ENCODE results near the gene B4GALT6. TPM values are rescaled to one million over a fixed set of nuclear protein-coding genes. Genes with fewer than 3 reads are reported as not detected.

The B4GALT6 gene
- total RNA-seq, 1 donor from 2014 or later: 7.3 TPM

DNA sequence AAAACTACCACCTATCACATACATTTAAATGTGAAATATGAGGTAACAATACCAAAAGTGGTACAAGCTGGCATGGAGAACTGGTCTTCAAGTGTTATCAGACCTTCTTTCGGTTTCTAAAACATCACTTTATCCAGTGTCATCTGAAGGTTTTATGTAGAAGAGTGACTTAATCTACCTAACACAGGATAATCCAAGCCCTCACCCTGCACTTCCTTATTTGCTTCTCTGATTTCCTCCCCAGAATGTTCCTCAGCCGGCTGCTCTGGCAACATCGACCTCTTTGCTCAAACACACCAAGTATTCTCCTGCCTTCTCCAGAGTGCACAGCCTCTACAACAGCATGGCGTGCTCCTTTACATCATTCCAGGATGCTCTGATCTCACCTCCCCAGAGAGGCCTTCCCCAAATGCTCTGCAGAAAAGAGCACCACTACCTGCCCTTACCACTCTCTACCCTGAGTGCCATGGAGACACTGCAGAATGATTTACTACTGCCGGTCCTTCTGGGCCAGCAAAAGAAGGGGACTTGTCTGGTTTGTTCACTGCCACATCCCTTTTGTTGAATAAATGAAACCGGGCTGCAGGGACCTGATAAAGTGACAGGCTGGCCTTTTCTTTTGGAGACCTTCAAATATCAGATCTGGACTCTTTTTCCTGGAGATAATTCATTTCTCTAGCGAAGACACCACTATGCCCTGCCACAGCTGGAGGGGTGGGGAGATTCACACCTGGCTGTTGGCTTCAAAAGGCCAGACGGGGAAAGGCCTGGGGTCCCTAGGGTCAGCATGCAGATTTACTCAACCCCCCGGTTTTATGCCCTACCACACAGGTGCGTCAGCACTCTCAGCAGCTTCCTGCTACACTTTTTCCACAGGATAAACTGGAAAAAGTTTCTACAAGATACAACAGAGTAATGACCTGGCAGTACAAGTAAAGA lies 50.7 kb downstream of the B4GALT6 start:
- DNase-seq (ENCODE audit: low spot score): no peak

DNA sequence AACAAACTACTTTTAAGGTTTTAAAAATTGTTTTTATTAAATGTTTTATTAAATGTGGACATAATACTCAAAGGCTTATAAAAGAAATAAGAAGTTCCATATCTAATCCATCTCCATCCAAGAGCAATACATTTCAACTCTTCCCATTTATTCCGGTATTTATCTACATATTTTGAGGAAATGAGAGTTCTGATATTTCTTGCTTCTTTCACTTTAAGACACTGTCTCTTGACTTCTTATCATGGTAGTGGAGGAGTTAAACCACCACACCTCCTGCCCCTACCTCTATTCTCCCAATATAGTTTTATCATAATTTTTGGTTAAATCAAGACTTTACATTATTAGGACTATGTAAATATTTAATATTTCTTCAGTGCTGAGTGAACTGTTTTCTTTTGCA lies 52.0 kb downstream of the B4GALT6 start:
- DNase-seq (ENCODE audit: low spot score): no peak

DNA sequence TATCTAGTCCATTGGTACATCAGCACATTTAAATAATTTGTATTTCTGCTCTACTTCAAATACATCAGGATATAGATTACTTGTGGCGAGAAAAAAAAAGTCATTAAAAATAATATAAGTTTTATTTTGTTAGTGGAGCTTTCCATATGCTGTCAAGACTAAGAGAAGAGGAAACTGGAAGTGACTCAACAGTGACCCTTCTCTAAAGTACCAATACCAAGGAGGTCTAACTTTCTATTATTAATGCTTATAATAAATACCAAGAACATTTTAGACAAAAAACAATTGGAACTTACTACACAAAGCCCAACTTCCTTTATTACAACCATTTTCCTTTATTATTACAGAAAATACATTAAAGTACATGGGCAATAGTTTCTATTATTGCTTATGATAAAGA lies 52.9 kb downstream of the B4GALT6 start:
- DNase-seq (ENCODE audit: low spot score): no peak

DNA sequence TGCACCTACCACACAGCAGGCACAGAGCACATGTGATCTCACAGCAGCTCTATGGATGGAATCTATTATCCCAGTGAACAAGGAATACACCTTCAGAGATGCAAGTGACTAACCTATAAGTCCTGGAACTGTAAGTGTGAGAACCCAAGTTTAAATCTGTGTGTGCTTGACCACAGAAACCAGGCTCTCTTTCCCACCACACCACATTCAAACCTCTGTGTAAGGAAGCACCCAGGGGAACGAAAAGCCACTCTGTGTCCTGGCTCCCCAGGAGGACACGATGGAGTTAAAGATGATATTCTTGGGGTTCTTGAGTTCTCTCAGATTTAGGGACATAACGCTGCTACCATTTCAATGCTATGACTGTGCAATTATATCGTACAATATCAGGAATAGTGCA lies 53.8 kb downstream of the B4GALT6 start:
- DNase-seq (ENCODE audit: low spot score): no peak

DNA sequence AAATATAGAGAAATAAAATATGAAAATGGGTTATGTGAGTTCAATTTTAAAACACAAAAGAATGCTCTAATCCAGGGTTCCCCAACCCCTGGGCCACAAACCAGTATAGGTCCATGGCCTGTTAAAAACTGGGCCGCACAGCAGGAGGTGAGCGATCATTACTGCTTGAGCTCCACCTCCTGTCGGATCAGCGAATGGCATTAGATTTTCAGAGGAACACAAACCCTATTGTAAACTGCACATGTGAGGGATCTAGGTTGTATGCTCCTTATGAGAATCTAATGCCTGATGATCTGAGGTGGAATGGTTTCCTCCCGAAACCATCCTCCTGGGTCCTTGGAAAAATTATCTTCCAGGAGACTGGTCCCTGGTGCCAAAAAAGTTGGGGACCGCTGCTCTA lies 58.0 kb downstream of the B4GALT6 start:
- DNase-seq (ENCODE audit: low spot score): no peak

DNA sequence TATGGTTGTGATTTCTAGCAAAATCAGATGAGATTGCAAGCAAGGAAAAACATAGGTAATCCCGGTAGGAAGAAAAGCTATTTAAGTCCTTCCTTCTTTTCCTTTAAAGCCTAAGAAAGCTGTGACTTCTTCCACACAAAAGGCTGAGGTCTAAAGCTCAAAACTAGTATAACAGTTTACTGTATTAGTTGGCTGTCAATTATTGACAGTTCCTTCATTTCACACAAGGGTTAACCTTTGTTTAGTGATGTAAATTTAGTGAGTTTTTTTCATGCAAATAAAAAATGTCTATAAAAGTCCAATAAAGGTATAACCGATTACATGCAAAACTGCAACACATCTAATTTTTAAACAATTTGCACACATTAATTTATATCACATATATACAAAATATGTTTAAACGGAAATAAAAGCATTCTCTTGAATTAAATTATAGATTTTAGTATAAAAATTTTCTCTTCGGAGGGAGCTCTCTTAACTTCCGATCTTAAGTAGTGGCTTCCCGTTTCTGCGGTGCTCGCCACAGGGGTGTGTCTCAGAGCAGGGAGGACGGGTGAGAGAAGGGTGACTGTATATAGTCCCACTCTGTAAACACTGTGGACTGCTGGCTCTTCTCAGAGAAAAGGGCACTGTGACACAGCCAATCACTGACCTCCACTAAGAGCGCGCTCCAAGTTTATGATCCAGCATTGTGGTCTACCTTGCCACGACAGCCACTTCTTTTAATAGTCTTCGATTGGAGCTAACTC lies 59.3 kb downstream of the B4GALT6 start:
- no peak for DNase-seq (ENCODE audit: low spot score)

DNA sequence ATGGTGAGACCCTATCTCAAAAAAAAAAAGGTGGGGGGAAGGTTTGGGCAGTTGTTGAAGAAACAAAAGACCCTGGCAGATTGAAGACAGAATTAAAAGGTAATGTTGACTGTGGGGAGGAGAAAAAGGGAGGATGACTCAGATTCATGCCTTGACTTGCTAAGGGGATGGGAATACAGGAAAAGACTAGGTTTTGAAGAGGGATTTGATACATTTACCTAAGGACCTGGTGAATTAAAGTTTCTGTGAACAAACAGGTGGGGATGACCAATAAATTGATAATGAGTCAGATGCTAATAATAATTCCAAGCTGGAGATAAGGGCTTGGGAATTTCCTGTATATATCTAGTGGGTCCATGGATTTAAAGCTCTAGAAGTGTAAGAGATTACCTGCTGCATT lies 65.1 kb downstream of the B4GALT6 start:
- DNase-seq (ENCODE audit: low spot score): no peak

DNA sequence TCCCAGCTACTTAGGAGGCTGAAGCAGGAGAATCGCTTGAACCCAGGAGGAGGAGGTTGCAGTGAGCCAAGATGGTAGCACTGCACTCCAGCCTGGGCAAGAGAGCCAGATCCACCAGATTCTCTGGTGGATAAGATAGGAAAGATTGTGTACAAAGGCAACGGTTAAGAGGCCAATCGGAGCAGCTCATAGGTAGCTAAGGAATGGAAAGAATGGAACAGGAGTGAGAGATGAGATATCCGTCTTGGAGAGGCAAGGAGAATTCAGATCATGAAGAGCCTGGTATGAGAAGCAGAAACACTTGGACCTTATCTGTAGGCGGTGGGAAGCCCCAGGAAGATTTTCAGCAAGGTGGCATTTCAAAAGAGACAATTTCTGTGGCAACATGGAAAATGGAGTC lies 65.6 kb downstream of the B4GALT6 start:
- no peak for DNase-seq (ENCODE audit: low spot score)

DNA sequence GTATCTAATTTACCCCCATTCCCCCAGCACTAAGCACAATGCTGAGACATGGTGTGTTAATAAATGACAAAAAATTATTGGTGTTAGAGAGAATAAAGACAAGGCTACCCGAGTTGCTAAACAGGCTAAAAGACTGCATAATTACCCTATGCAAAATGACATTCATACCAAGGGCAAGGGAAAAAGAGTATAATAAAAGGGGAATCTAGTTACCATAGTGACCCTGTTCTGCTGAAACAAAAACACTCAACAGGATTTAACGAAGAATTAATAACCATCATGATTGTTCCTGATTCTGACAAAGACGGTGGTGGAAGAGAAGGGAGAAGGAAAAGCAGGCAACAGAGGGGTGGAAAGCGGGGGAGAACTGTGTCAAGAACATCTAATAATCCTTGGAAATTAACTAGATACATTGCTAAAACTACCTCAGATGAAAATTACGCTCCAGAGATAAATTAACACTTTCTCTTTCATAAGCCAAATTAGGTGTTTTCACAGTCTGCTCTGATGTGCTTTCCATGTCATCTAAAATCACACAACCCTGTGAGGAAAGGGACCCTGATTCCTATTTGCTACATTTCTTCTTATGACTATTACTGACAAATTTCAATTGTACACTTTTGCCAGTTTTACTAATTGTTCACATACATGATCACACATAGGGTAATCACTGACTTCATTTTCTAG lies 67.2 kb downstream of the B4GALT6 start:
- DNase-seq (ENCODE audit: low spot score): no peak

DNA sequence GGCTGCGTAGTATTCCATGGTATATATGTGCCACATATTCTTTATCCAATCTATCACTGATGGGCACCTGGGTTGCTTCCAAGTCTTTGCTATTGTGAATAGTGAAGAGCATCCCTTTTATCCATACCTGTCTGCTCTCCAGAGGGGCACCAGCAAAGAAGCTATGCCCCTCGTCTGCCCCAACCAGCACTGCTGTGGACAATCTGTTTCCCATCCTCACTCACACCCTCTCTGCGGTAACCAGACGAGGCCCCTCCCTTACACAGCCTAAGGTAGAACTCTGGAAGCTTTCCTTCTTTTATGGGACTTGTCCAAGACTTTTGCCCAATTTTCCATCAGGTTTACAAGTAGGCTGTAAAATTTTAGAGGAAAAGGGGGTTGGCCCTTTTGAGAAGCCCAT lies 67.8 kb downstream of the B4GALT6 start:
- DNase-seq (ENCODE audit: low spot score): no peak

DNA sequence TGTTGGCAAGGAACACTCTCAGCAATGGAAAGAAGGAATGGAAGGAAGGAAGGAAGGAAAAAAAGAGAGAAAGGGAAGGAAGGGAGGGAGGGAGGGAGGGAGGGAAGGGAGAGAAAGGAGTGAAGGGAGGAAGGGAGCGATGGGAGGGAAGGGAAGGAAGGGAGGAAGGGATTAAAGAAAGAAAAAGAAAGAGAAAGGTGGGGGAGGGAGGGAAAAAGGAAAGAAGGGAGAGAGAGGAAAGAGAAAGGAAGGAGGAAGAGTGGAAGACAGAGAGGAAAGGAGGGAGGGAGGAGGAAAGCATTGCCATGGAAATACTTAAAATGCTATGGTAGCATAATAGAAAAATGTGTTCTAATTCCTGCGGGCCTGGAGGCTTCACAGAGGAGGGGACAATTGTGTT lies 70.3 kb downstream of the B4GALT6 start:
- DNase-seq (ENCODE audit: low spot score): no peak

DNA sequence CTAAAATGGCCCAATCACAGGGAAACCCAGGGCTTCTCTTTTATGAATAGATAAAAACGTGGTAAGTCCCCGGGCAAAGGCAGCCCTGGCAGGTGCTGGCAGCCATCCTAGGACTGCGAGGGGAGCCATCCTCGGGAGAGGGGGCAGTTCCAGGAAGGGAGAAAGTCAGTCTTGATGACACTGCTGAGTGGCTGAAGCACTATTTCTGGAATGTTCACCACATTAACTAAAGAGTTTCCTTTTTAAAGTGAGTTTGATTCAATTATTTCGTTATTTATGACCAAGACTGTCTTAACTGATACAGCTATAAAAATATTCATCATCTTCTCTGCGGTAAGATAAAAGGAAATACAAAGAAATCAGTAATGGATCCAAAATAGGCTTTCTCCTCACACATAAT lies 72.3 kb downstream of the B4GALT6 start:
- no peak for DNase-seq (ENCODE audit: low spot score)

DNA sequence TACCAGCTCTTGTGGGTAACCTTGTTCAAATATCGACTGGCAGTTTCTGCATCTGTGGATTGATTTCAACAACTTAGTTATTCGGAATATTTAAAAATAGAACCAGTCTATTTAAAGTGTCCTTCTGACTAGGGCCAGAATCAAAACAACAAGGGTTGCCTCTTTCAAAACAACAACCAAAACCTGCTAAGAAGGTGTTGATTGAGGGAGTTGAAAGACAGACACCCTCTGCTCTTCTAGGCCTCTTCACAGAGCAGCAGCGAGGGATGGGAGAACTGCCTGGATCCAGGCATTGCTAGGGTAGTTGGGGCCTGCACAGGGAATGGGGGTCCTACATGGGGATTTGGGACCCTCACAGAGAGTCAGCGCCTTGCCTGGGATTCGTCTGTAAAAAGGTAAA lies 72.9 kb downstream of the B4GALT6 start:
- no peak for DNase-seq (ENCODE audit: low spot score)

DNA sequence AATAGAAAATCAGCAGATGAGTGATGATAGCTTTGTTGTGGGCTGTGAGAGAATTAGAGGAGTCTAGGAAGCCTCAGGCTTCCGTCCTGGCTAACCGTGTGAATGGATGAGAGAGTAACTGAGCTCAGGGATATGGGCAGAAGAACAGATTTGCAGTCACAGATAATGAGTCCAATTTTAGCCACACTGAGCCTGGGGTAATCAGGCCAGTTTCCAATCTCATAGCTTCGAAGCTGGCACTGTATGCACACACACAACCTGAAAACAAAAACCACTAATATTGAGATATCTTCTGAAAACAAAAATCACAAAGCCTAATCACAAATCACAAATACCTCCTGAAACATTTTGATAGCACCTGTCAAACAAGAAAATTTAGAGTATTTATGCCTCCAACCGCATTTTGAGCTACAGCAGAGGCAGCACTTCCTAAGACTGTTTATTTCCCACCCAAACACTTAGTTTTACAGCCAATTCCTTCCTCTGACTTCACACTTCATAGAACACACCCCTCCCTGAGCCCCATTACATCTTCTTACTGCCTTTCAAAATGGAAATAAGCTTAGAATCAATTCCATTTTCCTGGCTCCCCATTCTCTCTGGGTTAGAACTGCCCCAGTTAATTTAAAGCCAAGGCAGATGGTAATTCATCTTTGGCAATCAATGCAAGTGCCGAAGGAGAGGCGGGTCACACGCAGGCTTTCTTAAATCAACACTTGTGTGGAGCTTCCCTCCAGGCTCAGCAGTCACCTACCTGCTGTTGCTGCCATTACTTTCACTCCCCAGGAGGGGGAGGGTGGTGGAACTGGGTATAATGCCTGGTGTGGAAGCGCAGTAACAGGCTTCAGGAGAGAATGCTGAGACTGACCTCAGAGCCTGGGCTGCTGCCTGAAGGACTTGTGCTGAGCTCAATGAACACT lies 73.8 kb downstream of the B4GALT6 start:
- DNase-seq (ENCODE audit: low spot score): no peak

DNA sequence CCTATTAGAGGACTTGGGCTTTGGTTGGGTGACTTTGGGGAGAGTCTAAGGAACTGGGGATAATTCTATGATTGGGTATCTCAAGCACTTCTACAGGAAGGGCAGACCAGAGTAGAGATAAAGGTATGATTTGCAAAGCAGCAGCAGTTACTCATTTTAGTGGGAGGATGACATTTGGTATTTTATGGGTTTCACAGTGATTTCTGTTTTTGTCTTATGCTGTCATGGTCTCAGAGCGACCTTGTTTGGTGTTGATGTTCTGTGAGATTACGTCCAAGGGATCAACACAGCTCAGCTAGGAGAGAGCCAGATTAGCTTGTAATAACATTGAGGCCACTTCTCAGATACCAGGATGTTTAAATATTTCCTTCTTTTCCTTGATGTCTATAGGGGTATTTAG lies 74.5 kb downstream of the B4GALT6 start:
- DNase-seq (ENCODE audit: low spot score): no peak

DNA sequence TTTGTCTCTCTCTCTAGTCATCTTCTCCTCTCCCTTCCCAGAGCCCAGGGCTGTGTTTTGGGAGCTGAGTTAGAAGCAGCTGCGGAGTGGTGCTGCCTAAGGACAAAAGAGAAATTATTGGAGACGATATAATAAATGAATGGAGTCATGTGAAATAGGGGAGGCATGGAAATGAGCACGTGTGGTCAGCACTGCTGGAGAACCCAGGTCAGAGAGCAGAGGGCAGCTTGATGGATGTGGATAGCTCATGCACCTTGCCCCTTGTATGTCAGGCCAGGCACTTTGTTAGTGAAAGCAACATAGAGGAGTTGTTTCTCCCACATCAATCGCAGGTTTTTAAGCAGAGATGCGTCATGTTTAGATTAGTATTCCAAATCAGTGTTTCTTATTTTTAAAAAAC lies 77.0 kb downstream of the B4GALT6 start:
- DNase-seq (ENCODE audit: low spot score): no peak

DNA sequence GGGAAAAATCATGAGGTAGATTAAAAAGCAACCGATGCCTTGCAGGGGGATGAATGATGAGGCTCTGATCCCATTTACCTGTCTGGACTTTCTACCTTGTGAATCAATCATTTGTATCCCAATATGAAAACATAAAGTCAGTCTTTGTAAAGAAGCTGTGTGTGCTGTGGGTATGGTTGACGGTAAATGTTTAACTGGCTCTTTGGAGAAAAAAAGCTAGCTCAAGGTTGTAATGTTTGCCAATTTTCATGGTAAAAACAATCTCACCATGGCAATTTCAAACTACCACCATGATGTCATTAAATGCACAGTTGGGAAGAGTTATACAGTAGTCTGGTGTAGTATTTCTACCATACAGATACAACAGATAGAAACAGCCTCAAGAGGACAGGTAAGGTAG lies 78.1 kb downstream of the B4GALT6 start:
- DNase-seq (ENCODE audit: low spot score): no peak

DNA sequence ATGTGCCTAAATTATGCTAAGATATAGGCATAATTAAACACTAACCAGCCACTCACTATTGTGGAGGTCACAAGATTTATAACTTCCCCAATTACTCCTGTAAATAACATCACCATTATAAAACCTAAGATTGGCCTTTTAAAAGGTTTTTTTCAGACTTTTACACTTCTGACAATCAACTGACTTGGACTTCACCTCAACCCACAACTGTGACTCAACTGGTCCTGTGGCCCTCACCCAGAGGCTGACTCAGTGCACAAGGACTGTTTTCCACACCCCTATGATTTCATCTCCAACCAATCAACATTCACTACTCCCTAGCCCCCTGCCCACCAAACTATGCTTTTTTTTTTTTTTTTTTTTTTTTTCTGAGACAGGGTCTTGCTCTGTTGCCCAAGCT lies 81.1 kb downstream of the B4GALT6 start:
- DNase-seq (ENCODE audit: low spot score): no peak

DNA sequence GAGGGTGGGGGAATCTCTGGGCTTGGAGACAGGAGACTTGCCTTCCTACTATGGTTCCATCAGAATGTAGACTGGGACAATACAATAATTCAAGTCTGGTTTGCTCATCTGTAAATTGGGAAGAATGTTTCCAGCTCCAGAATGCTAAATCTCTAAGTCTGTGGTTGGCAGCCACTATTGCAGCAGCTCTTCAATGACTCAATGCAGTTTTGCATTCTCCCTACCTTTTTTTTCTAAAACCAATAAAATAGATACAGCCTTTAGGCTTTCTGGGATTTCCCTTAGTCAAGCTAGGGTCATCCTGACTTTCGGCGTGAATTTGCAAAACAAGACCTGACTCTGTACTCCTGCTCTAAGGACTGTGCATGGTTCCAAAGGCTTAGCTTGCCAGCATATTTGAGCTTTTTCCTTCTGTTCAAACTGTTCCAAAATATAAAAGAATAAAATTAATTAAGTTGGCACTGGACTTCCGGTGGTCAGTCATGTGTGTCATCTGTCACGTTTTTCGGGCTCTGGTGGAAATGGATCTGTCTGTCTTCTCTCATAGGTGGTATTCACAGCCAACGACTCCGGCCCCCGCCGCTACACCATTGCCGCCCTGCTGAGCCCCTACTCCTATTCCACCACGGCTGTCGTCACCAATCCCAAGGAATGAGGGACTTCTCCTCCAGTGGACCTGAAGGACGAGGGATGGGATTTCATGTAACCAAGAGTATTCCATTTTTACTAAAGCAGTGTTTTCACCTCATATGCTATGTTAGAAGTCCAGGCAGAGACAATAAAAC lies 86.2 kb downstream of the B4GALT6 start:
- DNase-seq (ENCODE audit: low spot score): no peak
